IPS-20b (cell line): ENCODE data around the gene IL19.
"Not testable (repeated sequence)": the region's sequence is repeated elsewhere in the genome, so short reads cannot be mapped to it uniquely, and the experiment has no call there.

Source experiments
- H3K27ac ChIP-seq: one replicate; pipeline ENCODE4 v1.5.1; 2013; ENCODE audit warnings: low read length
- H3K27me3 ChIP-seq: 2 replicates; pipeline ENCODE4 v1.6.1; 2013; ENCODE audit warnings: mild to moderate bottlenecking, low read length, inconsistent platforms; ENCODE audit not compliant: insufficient read depth
- H3K36me3 ChIP-seq: 2 replicates; pipeline ENCODE4 v1.6.1; 2013; ENCODE audit warnings: low read depth, mild to moderate bottlenecking, inconsistent platforms, low read length, moderate library complexity; ENCODE audit not compliant: insufficient read depth
- H3K4me1 ChIP-seq: 2 replicates; pipeline ENCODE4 v1.6.1; 2013; ENCODE audit warnings: mild to moderate bottlenecking, control low read depth, inconsistent platforms, low read length, moderate library complexity; ENCODE audit not compliant: insufficient read depth
- H3K4me3 ChIP-seq: 2 replicates; pipeline ENCODE4 v1.5.1; 2013; ENCODE audit warnings: mild to moderate bottlenecking, low read length, inconsistent platforms
- H3K9ac ChIP-seq: 2 replicates; pipeline ENCODE4 v1.6.1; 2013; ENCODE audit warnings: low read depth, mild to moderate bottlenecking, inconsistent platforms, low read length, moderate library complexity
- H3K9me3 ChIP-seq: 2 replicates; pipeline ENCODE4 v1.6.1; 2013; ENCODE audit warnings: mild to moderate bottlenecking, low read depth, low read length, inconsistent platforms; ENCODE audit not compliant: insufficient read depth

The IL19 gene

DNA sequence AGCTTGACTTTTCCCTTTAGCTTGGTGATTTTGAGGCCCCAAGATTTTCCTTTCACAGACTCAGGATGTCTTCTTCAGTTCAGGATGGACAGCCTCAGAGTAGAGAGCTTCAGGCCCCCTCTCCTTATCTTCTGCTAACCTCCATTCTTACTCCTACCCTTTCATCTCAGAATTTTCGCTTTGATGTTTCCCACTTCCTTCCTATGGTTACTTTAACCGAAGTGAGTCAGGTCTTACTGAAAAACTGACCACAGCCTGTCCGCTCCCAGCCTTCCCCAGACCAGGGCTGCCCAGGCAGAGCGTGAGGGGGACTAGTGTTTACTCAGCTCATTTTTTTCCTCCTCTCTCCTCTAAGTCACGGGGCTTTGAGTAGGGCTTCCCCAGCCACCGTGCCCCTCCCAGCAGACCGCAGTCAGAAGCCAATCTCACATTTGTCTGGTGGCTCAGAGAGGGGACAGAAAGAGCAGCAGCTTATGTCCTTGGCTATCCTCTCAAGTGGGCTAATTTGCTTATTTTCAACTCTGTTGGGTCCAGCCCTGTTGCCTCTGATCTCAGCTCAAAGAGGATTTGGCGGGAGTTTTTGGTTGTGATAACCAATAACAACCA is 4.2 kb upstream of the IL19 start:
- H3K36me3 ChIP-seq: no peaks in the 10 kb centered on the region
- peaks cover 6% of the 10 kb centered on the region; the same call in 1 of the 2 replicates for H3K4me1 ChIP-seq
- no peak overlapping the region for H3K9ac ChIP-seq

GRCh38 chr1:206768472-206769303 is 1.9 kb upstream of the IL19 start:
- Histone ChIP-seq H3K27ac (no peak overlapping the region), H3K36me3 (no peaks in the 10 kb centered on the region), H3K9ac (no peak overlapping the region), H3K4me3 (no peak overlapping the region), H3K4me1 (peaks cover 6% of the 10 kb centered on the region; the same call in 1 of the 2 replicates), H3K27me3 (no peaks in the 10 kb centered on the region; the same call in 1 of the 2 replicates), H3K9me3 (no peaks in the 10 kb centered on the region)

More for the DNA sequence above, 4.2 kb upstream of the IL19 start:
- no peak overlapping the region for H3K4me3 ChIP-seq
- H3K27ac ChIP-seq: no peak overlapping the region
- no peaks in the 10 kb centered on the region for H3K9me3 ChIP-seq
- H3K27me3 ChIP-seq: no peaks in the 10 kb centered on the region; the same call in 1 of the 2 replicates

- no peak overlapping the region for H3K9ac ChIP-seq
- no peaks in the 10 kb centered on the region for H3K36me3 ChIP-seq
- H3K4me3 ChIP-seq: no peak overlapping the region
- peaks cover 6% of the 10 kb centered on the region; the same call in 1 of the 2 replicates for H3K4me1 ChIP-seq
- no peak overlapping the region for H3K27ac ChIP-seq
- no peaks in the 10 kb centered on the region for H3K9me3 ChIP-seq
- H3K27me3 ChIP-seq: no peaks in the 10 kb centered on the region; the same call in 1 of the 2 replicates
These were observed 1.3 kb upstream of the IL19 start for GRCh38 chr1:206769304-206769731.

GRCh38 chr1:206771338-206771692 is 742 bp downstream of the IL19 start:
- no peak overlapping the region for H3K9ac ChIP-seq
- no peak overlapping the region for H3K27ac ChIP-seq
- no peaks in the 10 kb centered on the region for H3K36me3 ChIP-seq
- no peaks in the 10 kb centered on the region for H3K9me3 ChIP-seq
- H3K4me3 ChIP-seq: no peak overlapping the region
- peaks cover 6% of the 10 kb centered on the region; the same call in 1 of the 2 replicates for H3K4me1 ChIP-seq
- H3K27me3 ChIP-seq: no peaks in the 10 kb centered on the region; the same call in 1 of the 2 replicates

DNA sequence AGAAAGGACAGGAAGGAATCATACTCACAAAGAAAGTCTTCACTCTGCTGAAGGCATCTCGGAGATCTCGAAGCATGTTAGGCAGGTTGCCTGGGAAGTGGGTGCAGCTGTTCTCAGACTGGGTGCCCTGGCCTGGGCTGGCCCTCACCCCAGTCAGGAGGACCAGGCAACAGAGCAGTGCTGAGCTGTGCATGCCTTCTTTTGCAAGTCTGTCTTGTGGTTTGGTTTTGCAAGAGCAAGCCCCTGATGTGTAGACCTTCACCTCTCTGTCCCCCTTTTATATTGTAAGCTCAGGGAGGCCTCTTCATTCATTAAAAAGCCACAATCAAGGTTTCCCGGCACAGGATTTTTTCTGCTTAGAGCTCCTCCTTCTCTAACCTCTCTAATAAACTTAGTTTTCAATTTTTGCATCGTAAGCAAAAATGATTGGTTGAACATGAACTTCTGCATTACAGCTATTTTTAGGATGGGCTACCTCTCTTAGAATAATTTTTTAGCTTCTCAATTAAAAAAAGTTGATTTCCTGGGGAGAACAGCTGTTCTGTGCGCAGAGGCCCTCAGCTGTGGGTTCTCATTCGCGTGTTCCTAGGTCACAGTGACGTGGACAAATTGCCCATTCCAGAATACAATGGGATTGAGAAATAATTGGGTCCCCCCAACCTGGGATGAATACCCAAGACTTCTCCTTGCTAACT is 1.8 kb downstream of the IL19 start, which contains the start of gene IL10:
Gene IL10, minus strand, starts transcription at position 252 of the 695 bp plus-strand sequence. Its CDS starts 59 bp downstream, at position 193.
- H3K27ac ChIP-seq: no peak within 1 kb of the TSS
- H3K36me3 ChIP-seq: no peaks in the 10 kb centered on the region
- H3K9ac ChIP-seq: no peak within 1 kb of the TSS
- peaks cover 3% of the 10 kb centered on the region; the same call in 1 of the 2 replicates for H3K4me1 ChIP-seq
- H3K27me3 ChIP-seq: no peaks in the 10 kb centered on the region; the same call in 1 of the 2 replicates
- no peaks in the 10 kb centered on the region for H3K9me3 ChIP-seq
- H3K4me3 ChIP-seq: no peak within 1 kb of the TSS

DNA sequence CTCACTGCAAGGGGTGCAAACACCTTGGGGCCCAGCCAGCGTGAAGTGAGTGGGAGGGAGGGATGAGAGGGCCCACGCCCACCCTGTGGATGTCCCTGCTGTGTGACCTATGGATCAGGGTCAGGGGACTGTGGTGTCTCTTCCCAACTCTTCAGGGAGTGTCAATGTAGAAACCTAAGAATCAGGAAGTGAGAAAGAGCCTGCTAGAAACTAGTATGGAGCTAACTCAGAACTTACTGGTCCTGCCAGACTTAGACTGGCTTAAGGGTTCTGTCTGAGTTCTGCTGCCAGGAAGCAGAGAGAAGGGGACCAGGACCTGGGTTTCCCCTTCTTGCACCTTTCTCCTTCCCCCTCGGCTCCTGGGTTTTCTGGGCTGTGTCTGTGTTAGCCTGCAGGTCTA is 3.5 kb downstream of the IL19 start:
- Histone ChIP-seq H3K9me3 (no peaks in the 10 kb centered on the region), H3K27ac (no peak overlapping the region), H3K36me3 (no peaks in the 10 kb centered on the region), H3K9ac (no peak overlapping the region), H3K4me3 (no peak overlapping the region), H3K4me1 (peaks cover 3% of the 10 kb centered on the region; the same call in 1 of the 2 replicates), H3K27me3 (no peaks in the 10 kb centered on the region; the same call in 1 of the 2 replicates)

- Histone ChIP-seq H3K27me3 (no peaks in the 10 kb centered on the region), H3K27ac (no peak overlapping the region), H3K36me3 (no peaks in the 10 kb centered on the region), H3K4me3 (no peak overlapping the region), H3K9ac (no peak overlapping the region), H3K9me3 (no peaks in the 10 kb centered on the region), H3K4me1 (no peaks in the 10 kb centered on the region; the same call in 1 of the 2 replicates)
These were observed 5.7 kb downstream of the IL19 start for GRCh38 chr1:206776229-206776628.

DNA sequence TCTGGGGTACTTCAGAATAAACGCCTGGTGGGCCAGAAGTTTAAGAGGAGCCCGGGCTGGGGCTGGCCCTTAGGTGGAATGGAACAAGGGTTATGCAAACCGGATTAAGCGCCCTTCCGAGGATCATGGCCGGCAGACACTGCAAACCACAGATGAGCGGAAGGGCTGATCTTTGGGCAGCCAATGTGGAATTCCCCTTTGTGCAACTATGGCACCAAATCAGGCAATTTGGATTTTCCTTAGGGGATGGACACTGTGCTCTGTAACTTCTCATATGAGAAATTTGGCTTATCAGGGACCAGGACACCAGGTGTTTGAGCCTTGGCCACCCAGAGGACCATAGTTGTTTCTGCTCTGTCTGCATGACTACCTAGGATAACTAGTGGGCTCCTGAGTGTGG is 7.5 kb downstream of the IL19 start:
- Histone ChIP-seq H3K36me3 (no peaks in the 10 kb centered on the region), H3K4me3 (no peak overlapping the region), H3K27ac (no peak overlapping the region), H3K9me3 (no peaks in the 10 kb centered on the region), H3K9ac (no peak overlapping the region), H3K27me3 (no peaks in the 10 kb centered on the region), H3K4me1 (no peaks in the 10 kb centered on the region)

GRCh38 chr1:206778911-206779310 is 8.3 kb downstream of the IL19 start:
- not testable (repeated sequence) for H3K4me1 ChIP-seq

DNA sequence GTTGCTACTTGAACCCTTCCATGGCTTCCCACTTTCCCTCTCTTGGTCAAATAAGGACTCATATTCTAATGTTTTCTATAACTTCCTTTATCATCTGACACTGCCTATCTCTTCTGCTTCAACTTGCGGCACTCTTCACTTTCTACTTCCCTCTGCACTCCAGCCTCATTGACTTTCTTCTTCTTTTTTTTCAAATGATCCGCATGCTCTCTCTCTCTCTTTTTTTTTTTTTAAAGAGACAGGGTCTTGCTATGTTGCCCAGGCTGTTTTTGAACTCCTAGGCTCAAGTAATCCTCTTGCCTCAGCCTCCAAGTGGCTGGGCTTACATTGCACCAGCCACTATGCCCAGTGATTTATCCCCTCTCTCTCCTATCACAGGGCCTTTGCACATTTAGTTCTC is 9.1 kb downstream of the IL19 start:
- Histone ChIP-seq H3K36me3 (no peaks in the 10 kb centered on the region), H3K27ac (no peak overlapping the region), H3K9me3 (no peaks in the 10 kb centered on the region), H3K27me3 (no peaks in the 10 kb centered on the region), H3K9ac (no peak overlapping the region), H3K4me1 (no peaks in the 10 kb centered on the region), H3K4me3 (no peak overlapping the region)

More at GRCh38 chr1:206778911-206779310, 8.3 kb downstream of the IL19 start:
- not testable (repeated sequence) for H3K27me3 ChIP-seq, H3K9ac ChIP-seq, H3K9me3 ChIP-seq, H3K4me3 ChIP-seq, H3K27ac ChIP-seq, H3K36me3 ChIP-seq

GRCh38 chr1:206782448-206782847 is 11.9 kb downstream of the IL19 start:
- Histone ChIP-seq H3K27me3 (no peaks in the 10 kb centered on the region; the same call in 1 of the 2 replicates), H3K36me3 (no peaks in the 10 kb centered on the region), H3K9ac (no peak overlapping the region), H3K4me1 (no peaks in the 10 kb centered on the region), H3K9me3 (no peaks in the 10 kb centered on the region), H3K27ac (no peak overlapping the region), H3K4me3 (no peak overlapping the region)
